ENCODE results near the gene PPP1R14B.

DNA sequence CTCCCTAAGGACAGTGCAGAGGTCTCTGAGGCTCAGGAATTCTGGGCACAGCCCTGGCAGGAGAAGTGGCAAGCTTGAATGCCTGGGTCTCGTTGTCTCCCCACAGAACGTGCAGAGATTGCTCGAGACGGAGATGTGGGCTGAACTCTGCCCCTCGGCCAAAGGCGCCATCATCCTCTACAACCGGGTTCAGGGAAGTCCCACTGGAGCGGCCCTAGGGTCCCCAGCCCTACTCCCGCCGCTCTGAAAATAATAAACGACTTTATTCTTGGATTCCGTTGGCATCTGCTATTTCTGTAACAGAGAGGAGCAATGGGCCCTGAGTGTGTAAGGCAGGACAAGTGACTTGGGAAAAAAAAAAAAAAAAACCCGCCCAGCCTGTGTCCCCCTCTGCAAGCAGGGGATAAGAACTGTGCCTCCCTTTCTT lies 17.0 kb downstream of the PPP1R14B start:
- TF ChIP-seq, protein P1, sequence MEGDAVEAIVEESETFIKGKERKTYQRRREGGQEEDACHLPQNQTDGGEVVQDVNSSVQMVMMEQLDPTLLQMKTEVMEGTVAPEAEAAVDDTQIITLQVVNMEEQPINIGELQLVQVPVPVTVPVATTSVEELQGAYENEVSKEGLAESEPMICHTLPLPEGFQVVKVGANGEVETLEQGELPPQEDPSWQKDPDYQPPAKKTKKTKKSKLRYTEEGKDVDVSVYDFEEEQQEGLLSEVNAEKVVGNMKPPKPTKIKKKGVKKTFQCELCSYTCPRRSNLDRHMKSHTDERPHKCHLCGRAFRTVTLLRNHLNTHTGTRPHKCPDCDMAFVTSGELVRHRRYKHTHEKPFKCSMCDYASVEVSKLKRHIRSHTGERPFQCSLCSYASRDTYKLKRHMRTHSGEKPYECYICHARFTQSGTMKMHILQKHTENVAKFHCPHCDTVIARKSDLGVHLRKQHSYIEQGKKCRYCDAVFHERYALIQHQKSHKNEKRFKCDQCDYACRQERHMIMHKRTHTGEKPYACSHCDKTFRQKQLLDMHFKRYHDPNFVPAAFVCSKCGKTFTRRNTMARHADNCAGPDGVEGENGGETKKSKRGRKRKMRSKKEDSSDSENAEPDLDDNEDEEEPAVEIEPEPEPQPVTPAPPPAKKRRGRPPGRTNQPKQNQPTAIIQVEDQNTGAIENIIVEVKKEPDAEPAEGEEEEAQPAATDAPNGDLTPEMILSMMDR (IDR thresholded peaks at IDR 0.05) = no peak
- TF ChIP-seq POLR2A (IDR thresholded peaks at IDR 0.05) = no peak
